Lower leg skin (tissue), 3 donors: ENCODE data around the gene PRDM16.

Experiments
- POLR2A ChIP-seq, 2 donors: fragments of 450-650 bp; IDR thresholded peaks; one replicate each; pipeline ENCODE4 v1.6.1; 2016 to 2017; ENCODE audit warnings: antibody characterized with exemption in 2 of 2, mild to moderate bottlenecking in 1 of 2, moderate library complexity in 1 of 2
- TF ChIP-seq, protein P1 (sequence below), 3 donors: fragments of 450-650 bp; IDR thresholded peaks; one replicate each; pipeline ENCODE4 v1.5.1; 2016; ENCODE audit warnings: antibody characterized with exemption in 3 of 3, mild to moderate bottlenecking in 3 of 3, moderate library complexity in 2 of 3

DNA sequence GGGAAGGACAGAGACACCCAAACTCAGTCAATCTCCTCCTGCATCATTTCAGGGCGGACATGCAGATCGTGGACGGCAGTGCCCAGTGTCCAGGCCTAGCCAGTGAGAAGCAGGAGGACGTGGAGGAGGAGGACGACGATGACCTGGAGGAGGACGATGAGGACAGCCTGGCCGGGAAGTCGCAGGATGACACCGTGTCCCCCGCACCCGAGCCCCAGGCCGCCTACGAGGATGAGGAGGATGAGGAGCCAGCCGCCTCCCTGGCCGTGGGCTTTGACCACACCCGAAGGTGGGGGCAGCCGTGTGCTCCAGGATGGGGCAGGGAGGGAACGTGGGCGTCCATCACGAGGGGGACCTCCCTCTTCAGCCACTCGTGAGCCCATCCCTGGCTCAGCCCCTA is 361.8 kb downstream of the PRDM16 start:
- TF ChIP-seq, protein P1, sequence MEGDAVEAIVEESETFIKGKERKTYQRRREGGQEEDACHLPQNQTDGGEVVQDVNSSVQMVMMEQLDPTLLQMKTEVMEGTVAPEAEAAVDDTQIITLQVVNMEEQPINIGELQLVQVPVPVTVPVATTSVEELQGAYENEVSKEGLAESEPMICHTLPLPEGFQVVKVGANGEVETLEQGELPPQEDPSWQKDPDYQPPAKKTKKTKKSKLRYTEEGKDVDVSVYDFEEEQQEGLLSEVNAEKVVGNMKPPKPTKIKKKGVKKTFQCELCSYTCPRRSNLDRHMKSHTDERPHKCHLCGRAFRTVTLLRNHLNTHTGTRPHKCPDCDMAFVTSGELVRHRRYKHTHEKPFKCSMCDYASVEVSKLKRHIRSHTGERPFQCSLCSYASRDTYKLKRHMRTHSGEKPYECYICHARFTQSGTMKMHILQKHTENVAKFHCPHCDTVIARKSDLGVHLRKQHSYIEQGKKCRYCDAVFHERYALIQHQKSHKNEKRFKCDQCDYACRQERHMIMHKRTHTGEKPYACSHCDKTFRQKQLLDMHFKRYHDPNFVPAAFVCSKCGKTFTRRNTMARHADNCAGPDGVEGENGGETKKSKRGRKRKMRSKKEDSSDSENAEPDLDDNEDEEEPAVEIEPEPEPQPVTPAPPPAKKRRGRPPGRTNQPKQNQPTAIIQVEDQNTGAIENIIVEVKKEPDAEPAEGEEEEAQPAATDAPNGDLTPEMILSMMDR (IDR thresholded peaks at IDR 0.05): no peak
- no peak for TF ChIP-seq POLR2A (IDR thresholded peaks at IDR 0.05)
